K562 (cell line): ENCODE measurements around the gene ADPRHL1. TPM values are rescaled to one million over a fixed set of nuclear protein-coding genes. Genes with fewer than 3 reads are reported as not detected.

Source experiments
- RERE ChIP-seq: sonication (generic); formaldehyde crosslinking; IDR thresholded peaks from 2 replicates; pipeline ENCODE4 v1.8.0; 2023; ENCODE audit warnings: missing genetic modification reagents, mild to moderate bottlenecking, borderline replicate concordance
- TOE1 ChIP-seq, 2 experiments: fragments of 450-650 bp in 1 of 2; sonication (generic) in 1 of 2; formaldehyde crosslinking in 1 of 2; IDR thresholded peaks; 2 replicates each; pipeline versions ENCODE4 v1.7.1 to v1.8.0; 2016 to 2022; ENCODE audit warnings: borderline replicate concordance in 2 of 2, mild to moderate bottlenecking in 2 of 2, antibody characterized with exemption in 1 of 2, inconsistent platforms in 1 of 2, low read depth in 1 of 2, missing genetic modification reagents in 1 of 2, moderate library complexity in 1 of 2
- polyA plus RNA-seq, 8 experiments: library from polyadenylated mRNA; depleted of rRNA in 4 of 8; stranded (reverse) in 5 of 8; unstranded in 3 of 8; fragments of >200 nt; fragmentation: Nextera tagmentation in 2 of 8; fragmentation: Illumina TruSeq in 1 of 8; extraction: Ambion mirVana in 2 of 8; extraction: Trizol in 1 of 8; gene quantifications; 2 replicates each; pipeline versions ENCODE4 v1.2.1 to v1.2.3, GENCODE V29; 2011 to 2014; ENCODE audit warnings: inconsistent platforms in 1 of 8, missing spikeins in 1 of 8
- total RNA-seq, 7 experiments: library from RNA; depleted of rRNA in 6 of 7; stranded (reverse); fragments of >200 nt in 6 of 7; fragmentation: Illumina TruSeq in 2 of 7; extraction: Trizol in 2 of 7; gene quantifications; 2 replicates each; pipeline versions ENCODE4 v1.2.1 to v1.2.3, GENCODE V29; 2011 to 2021; ENCODE audit warnings: low replicate concordance in 1 of 7
- TF ChIP-seq, protein P1 (sequence below): fragments of 450-650 bp; IDR thresholded peaks from 2 replicates; pipeline ENCODE4 v1.6.1; 2016; ENCODE audit warnings: low read depth
- TF ChIP-seq, protein P2 (sequence below): sonication (generic); formaldehyde crosslinking; IDR thresholded peaks from 2 replicates; pipeline ENCODE4 v1.8.1; 2023; ENCODE audit warnings: mild to moderate bottlenecking, missing genetic modification reagents
- TF ChIP-seq, protein P3 (sequence below), 3 experiments: IDR thresholded peaks in 2 of 3; conservative IDR thresholded peaks in 1 of 3; 2 replicates each; pipeline ENCODE4 v1.5.1; 2011 to 2012; ENCODE audit warnings: low read length in 3 of 3, mild to moderate bottlenecking in 3 of 3, control low read depth in 2 of 3, improper control_type of control experiment in 1 of 3, inconsistent platforms in 1 of 3, low read depth in 1 of 3, mixed read lengths in 1 of 3, moderate library complexity in 1 of 3; ENCODE audit not compliant: insufficient read depth in 2 of 3

The ADPRHL1 gene
- total and polyA plus RNA-seq, 9 of the 15 experiments (the other 6 are each of a cell fraction or from before 2014, with no cell fraction given): 0.06 to 0.76 (median 0.37) TPM; not detected in 1

- TF ChIP-seq RERE (CRISPR knock-in tag) (no peak), TOE1 (IDR thresholded peaks at IDR 0.05; ENCODE audit: borderline replicate concordance) (no peak), TOE1 (CRISPR knock-in tag; IDR thresholded peaks at IDR 0.05; ENCODE audit: borderline replicate concordance, low read depth) (no peak)
- TF ChIP-seq, protein P1, sequence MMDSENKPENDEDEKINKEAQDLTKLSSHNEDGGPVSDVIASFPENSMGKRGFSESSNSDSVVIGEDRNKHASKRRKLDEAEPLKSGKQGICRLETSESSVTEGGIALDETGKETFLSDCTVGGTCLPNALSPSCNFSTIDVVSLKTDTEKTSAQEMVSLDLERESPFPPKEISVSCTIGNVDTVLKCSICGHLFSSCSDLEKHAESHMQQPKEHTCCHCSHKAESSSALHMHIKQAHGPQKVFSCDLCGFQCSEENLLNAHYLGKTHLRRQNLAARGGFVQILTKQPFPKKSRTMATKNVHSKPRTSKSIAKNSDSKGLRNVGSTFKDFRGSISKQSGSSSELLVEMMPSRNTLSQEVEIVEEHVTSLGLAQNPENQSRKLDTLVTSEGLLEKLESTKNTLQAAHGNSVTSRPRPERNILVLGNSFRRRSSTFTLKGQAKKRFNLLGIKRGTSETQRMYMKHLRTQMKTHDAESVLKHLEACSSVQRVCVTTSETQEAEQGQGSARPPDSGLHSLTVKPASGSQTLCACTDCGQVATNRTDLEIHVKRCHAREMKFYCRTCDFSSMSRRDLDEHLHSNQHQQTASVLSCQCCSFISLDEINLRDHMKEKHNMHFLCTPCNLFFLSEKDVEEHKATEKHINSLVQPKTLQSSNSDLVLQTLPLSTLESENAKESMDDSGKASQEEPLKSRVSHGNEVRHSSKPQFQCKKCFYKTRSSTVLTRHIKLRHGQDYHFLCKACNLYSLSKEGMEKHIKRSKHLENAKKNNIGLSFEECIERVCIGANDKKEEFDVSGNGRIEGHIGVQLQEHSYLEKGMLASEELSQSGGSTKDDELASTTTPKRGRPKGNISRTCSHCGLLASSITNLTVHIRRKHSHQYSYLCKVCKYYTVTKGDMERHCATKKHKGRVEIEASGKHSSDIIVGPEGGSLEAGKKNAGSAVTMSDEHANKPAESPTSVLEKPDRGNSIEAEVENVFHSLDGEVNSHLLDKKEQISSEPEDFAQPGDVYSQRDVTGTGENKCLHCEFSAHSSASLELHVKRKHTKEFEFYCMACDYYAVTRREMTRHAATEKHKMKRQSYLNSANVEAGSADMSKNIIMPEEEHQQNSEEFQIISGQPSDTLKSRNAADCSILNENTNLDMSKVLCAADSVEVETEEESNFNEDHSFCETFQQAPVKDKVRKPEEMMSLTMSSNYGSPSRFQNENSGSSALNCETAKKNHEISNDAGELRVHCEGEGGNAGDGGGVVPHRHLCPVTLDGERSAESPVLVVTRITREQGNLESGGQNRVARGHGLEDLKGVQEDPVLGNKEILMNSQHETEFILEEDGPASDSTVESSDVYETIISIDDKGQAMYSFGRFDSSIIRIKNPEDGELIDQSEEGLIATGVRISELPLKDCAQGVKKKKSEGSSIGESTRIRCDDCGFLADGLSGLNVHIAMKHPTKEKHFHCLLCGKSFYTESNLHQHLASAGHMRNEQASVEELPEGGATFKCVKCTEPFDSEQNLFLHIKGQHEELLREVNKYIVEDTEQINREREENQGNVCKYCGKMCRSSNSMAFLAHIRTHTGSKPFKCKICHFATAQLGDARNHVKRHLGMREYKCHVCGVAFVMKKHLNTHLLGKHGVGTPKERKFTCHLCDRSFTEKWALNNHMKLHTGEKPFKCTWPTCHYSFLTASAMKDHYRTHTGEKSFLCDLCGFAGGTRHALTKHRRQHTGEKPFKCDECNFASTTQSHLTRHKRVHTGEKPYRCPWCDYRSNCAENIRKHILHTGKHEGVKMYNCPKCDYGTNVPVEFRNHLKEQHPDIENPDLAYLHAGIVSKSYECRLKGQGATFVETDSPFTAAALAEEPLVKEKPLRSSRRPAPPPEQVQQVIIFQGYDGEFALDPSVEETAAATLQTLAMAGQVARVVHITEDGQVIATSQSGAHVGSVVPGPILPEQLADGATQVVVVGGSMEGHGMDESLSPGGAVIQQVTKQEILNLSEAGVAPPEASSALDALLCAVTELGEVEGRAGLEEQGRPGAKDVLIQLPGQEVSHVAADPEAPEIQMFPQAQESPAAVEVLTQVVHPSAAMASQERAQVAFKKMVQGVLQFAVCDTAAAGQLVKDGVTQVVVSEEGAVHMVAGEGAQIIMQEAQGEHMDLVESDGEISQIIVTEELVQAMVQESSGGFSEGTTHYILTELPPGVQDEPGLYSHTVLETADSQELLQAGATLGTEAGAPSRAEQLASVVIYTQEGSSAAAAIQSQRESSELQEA: no peak
- TF ChIP-seq, protein P2, sequence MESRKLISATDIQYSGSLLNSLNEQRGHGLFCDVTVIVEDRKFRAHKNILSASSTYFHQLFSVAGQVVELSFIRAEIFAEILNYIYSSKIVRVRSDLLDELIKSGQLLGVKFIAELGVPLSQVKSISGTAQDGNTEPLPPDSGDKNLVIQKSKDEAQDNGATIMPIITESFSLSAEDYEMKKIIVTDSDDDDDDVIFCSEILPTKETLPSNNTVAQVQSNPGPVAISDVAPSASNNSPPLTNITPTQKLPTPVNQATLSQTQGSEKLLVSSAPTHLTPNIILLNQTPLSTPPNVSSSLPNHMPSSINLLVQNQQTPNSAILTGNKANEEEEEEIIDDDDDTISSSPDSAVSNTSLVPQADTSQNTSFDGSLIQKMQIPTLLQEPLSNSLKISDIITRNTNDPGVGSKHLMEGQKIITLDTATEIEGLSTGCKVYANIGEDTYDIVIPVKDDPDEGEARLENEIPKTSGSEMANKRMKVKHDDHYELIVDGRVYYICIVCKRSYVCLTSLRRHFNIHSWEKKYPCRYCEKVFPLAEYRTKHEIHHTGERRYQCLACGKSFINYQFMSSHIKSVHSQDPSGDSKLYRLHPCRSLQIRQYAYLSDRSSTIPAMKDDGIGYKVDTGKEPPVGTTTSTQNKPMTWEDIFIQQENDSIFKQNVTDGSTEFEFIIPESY (CRISPR knock-in tag): peak; percentile 77; the same call in 1 of the 2 replicates
- TF ChIP-seq, protein P3, sequence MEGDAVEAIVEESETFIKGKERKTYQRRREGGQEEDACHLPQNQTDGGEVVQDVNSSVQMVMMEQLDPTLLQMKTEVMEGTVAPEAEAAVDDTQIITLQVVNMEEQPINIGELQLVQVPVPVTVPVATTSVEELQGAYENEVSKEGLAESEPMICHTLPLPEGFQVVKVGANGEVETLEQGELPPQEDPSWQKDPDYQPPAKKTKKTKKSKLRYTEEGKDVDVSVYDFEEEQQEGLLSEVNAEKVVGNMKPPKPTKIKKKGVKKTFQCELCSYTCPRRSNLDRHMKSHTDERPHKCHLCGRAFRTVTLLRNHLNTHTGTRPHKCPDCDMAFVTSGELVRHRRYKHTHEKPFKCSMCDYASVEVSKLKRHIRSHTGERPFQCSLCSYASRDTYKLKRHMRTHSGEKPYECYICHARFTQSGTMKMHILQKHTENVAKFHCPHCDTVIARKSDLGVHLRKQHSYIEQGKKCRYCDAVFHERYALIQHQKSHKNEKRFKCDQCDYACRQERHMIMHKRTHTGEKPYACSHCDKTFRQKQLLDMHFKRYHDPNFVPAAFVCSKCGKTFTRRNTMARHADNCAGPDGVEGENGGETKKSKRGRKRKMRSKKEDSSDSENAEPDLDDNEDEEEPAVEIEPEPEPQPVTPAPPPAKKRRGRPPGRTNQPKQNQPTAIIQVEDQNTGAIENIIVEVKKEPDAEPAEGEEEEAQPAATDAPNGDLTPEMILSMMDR (IDR thresholded peaks at IDR 0.05 in 2 of 3, conservative IDR thresholded peaks at IDR 0.05 in 1 of 3; ENCODE audit: insufficient read depth in 2 of 3, low read depth in 1 of 3, low read length in 3 of 3): 0 out of 6 replicates have a peak, but pooled peaks of 1 of the 3 experiments have one; percentile 14
Measured at GRCh38 chr13:113457510-113457909, 4.2 kb upstream of the ADPRHL1 start (continued).
